Activated CD4-positive, alpha-beta memory T cell treated with anti-CD3 and anti-CD28 coated beads, Interleukin-2, amount 10 ng/mL, durations not matched to agents 7 days and 5 days (primary cell): ENCODE data around the gene CNTROB. TPM values are rescaled to one million over a fixed set of nuclear protein-coding genes. Genes with fewer than 3 reads are reported as not detected.

Source experiments
- CTCF ChIA-PET: fragments of 350-600 bp; sonication (Branson Sonifier 250); formaldehyde crosslinking; loops from one replicate; lab custom pipeline; 2021; ENCODE audit warnings: antibody characterized with exemption, inconsistent platforms; lab: Charles Lee
- POLR2A ChIA-PET: fragments of 350-600 bp; sonication (Branson Sonifier 250); formaldehyde crosslinking; loops from one replicate; lab custom pipeline; 2021; ENCODE audit warnings: antibody characterized with exemption; lab: Charles Lee
- DNase-seq: peaks from one replicate; pipeline ENCODE4 v3.0.0-alpha.2; 2020
- H3K27ac Mint-ChIP-seq: one replicate; pipeline ENCODE4 v1.8.0; 2021; ENCODE audit warnings: mild to moderate bottlenecking, mixed read lengths
- H3K27me3 Mint-ChIP-seq: one replicate; pipeline ENCODE4 v1.8.0; 2021; ENCODE audit warnings: mixed read lengths
- H3K36me3 Mint-ChIP-seq: one replicate; pipeline ENCODE4 v1.8.0; 2021; ENCODE audit warnings: low read depth, mixed read lengths
- H3K4me1 Mint-ChIP-seq: one replicate; pipeline ENCODE4 v1.8.0; 2021; ENCODE audit warnings: mixed read lengths
- H3K4me3 Mint-ChIP-seq: one replicate; pipeline ENCODE4 v1.8.0; 2021; ENCODE audit warnings: mild to moderate bottlenecking, mixed read lengths
- H3K9me3 Mint-ChIP-seq: one replicate; pipeline ENCODE4 v1.8.0; 2021; ENCODE audit warnings: mixed read lengths
- total RNA-seq, 2 experiments: library from RNA; stranded (reverse); gene quantifications; one replicate each; pipeline ENCODE4 v1.2.3, GENCODE V29; 2021

The CNTROB gene
- total RNA-seq: 10 to 100 TPM; 58.8 to 64.6 TPM

GRCh38 chr17:7931709-7932482 lies at the start of gene CNTROB, which contains the start of gene TRAPPC1:
TSS of gene CNTROB (plus strand) at chr17:7932206. CDS start at chr17:7933080, 874 bp downstream.
TSS of gene TRAPPC1 (minus strand) at chr17:7931946. CDS start at chr17:7931829, 117 bp downstream.
- H3K36me3 Mint-ChIP-seq: peaks cover 46% of the 10 kb centered on the region

GRCh38 chr17:7882629-7883028 lies 49.4 kb upstream of the CNTROB start:
- Mint-ChIP-seq H3K4me1 (peaks cover 3% of the 10 kb centered on the region), H3K27ac (no peak overlapping the region), H3K36me3 (no peaks in the 10 kb centered on the region), H3K27me3 (no peaks in the 10 kb centered on the region), H3K9me3 (no peaks in the 10 kb centered on the region), H3K4me3 (no peak overlapping the region)
- DNase-seq: no peak
- POLR2A ChIA-PET: interaction anchor here (1.0 to 1.6 kb wide), 4 partner anchors 12 to 291 kb away, joined by 3 to 4 read pairs (median 3); partner anchors contain the start of gene NAA38
- CTCF ChIA-PET: interaction anchor here (0.6 to 1.2 kb wide), 3 partner anchors 20 to 275 kb away, joined by 3 to 5 read pairs (median 4); no protein-coding TSS in a partner anchor

More at GRCh38 chr17:7931709-7932482, at the start of gene CNTROB, which contains the start of gene TRAPPC1:
- Mint-ChIP-seq H3K4me3 (peak within 1 kb of the TSS; percentile 93), H3K9me3 (no peaks in the 10 kb centered on the region), H3K27me3 (no peaks in the 10 kb centered on the region), H3K4me1 (peaks cover 56% of the 10 kb centered on the region), H3K27ac (peak within 1 kb of the TSS; percentile 87)
- ChIA-PET POLR2A (interaction anchor here (0.5 to 6.9 kb wide), 27 partner anchors 8 to 413 kb away, joined by 3 to 144 read pairs (median 5); partner anchors contain the start of genes CYB5D1, GUCY2D, NAA38 and RNF227), CTCF (interaction anchor here (0.6 to 3.8 kb wide), 22 partner anchors 9 to 245 kb away, joined by 3 to 54 read pairs (median 4); partner anchors contain the start of genes KDM6B, NAA38 and TP53)
- DNase-seq: peak; percentile 100

- no peaks in the 10 kb centered on the region for H3K9me3 Mint-ChIP-seq
- peak; percentile 24 for DNase-seq
- POLR2A ChIA-PET: interaction anchor here (1.1 to 1.6 kb wide), 5 partner anchors 13 to 289 kb away, joined by 3 to 4 read pairs (median 4); partner anchors contain the start of gene NAA38
- H3K36me3 Mint-ChIP-seq: no peaks in the 10 kb centered on the region
- peak overlapping the region; percentile 67 for H3K27ac Mint-ChIP-seq
- H3K27me3 Mint-ChIP-seq: no peaks in the 10 kb centered on the region
- CTCF ChIA-PET: no interaction called here
- peak overlapping the region; percentile 72 for H3K4me3 Mint-ChIP-seq
- H3K4me1 Mint-ChIP-seq: peaks cover 3% of the 10 kb centered on the region
These were observed 48.1 kb upstream of the CNTROB start for GRCh38 chr17:7883781-7884386.

- peaks cover 3% of the 10 kb centered on the region for H3K4me1 Mint-ChIP-seq
- CTCF ChIA-PET: no interaction called here
- H3K36me3 Mint-ChIP-seq: peaks cover 6% of the 10 kb centered on the region
- peak overlapping the region; percentile 69 for H3K27ac Mint-ChIP-seq
- H3K4me3 Mint-ChIP-seq: peak overlapping the region; percentile 72
- H3K9me3 Mint-ChIP-seq: no peaks in the 10 kb centered on the region
- H3K27me3 Mint-ChIP-seq: no peaks in the 10 kb centered on the region
- POLR2A ChIA-PET: interaction anchor here (0.6 to 1.9 kb wide), 4 partner anchors 16 to 324 kb away, joined by 3 to 12 read pairs (median 6); partner anchors contain the start of genes CYB5D1 and NAA38
- peak; percentile 36 for DNase-seq
These were observed 47.2 kb upstream of the CNTROB start for GRCh38 chr17:7884581-7885366.

GRCh38 chr17:7885367-7886226 lies 46.4 kb upstream of the CNTROB start:
- peak; percentile 53 for DNase-seq
- Mint-ChIP-seq H3K4me3 (no peak overlapping the region), H3K27ac (peak overlapping the region; percentile 55), H3K36me3 (peaks cover 12% of the 10 kb centered on the region), H3K27me3 (no peaks in the 10 kb centered on the region), H3K9me3 (no peaks in the 10 kb centered on the region), H3K4me1 (peaks cover 3% of the 10 kb centered on the region)
- ChIA-PET CTCF (interaction anchor here (1.5 kb wide), 1 partner anchor 28 kb away, joined by 8 read pairs; the partner anchor contains the start of gene NAA38), POLR2A (interaction anchor here (0.6 to 1.9 kb wide), 13 partner anchors 8 to 362 kb away, joined by 3 to 12 read pairs (median 4); partner anchors contain the start of genes CNTROB, CTC1, CYB5D1 and NAA38)

- Mint-ChIP-seq H3K27me3 (no peaks in the 10 kb centered on the region), H3K9me3 (no peaks in the 10 kb centered on the region)
- POLR2A ChIA-PET: interaction anchor here (0.8 to 1.9 kb wide), 12 partner anchors 9 to 362 kb away, joined by 3 to 12 read pairs (median 4); partner anchors contain the start of genes CNTROB, CTC1, CYB5D1 and NAA38
These were observed 45.6 kb upstream of the CNTROB start for GRCh38 chr17:7886227-7887037.

GRCh38 chr17:7887038-7887481 lies 44.9 kb upstream of the CNTROB start:
- H3K9me3 Mint-ChIP-seq: no peaks in the 10 kb centered on the region
- no peaks in the 10 kb centered on the region for H3K27me3 Mint-ChIP-seq
- H3K27ac Mint-ChIP-seq: no peak overlapping the region
- ChIA-PET POLR2A (interaction anchor here (1.4 to 1.7 kb wide), 2 partner anchors 44 kb away, joined by 5 to 10 read pairs; partner anchors contain the start of genes CNTROB and TRAPPC1), CTCF (no interaction called here)
- H3K4me1 Mint-ChIP-seq: peaks cover 3% of the 10 kb centered on the region
- DNase-seq: no peak
- no peak overlapping the region for H3K4me3 Mint-ChIP-seq
- peaks cover 25% of the 10 kb centered on the region for H3K36me3 Mint-ChIP-seq

More at GRCh38 chr17:7886227-7887037, 45.6 kb upstream of the CNTROB start:
- Mint-ChIP-seq H3K27ac (no peak overlapping the region), H3K4me3 (no peak overlapping the region), H3K4me1 (peaks cover 3% of the 10 kb centered on the region), H3K36me3 (peaks cover 20% of the 10 kb centered on the region)
- peak; percentile 58 for DNase-seq
- CTCF ChIA-PET: interaction anchor here (1.5 kb wide), 1 partner anchor 29 kb away, joined by 8 read pairs; the partner anchor contains the start of gene NAA38

- POLR2A ChIA-PET: interaction anchor here (1.0 to 1.5 kb wide), 2 partner anchors 31 to 44 kb away, joined by 3 read pairs; partner anchors contain the start of gene NAA38
- H3K4me1 Mint-ChIP-seq: peaks cover 3% of the 10 kb centered on the region
- H3K27me3 Mint-ChIP-seq: no peaks in the 10 kb centered on the region
- peak; percentile 91 for DNase-seq
- H3K9me3 Mint-ChIP-seq: no peaks in the 10 kb centered on the region
- peaks cover 27% of the 10 kb centered on the region for H3K36me3 Mint-ChIP-seq
- CTCF ChIA-PET: no interaction called here
- no peak overlapping the region for H3K27ac Mint-ChIP-seq
- H3K4me3 Mint-ChIP-seq: no peak overlapping the region
These were observed 44.4 kb upstream of the CNTROB start for GRCh38 chr17:7887482-7888183.

GRCh38 chr17:7888184-7888920 lies 43.7 kb upstream of the CNTROB start, which contains the start of gene CHD3:
TSS of gene CHD3 (plus strand) at chr17:7888789. CDS start at chr17:7889001, 212 bp downstream.
- H3K27ac Mint-ChIP-seq: no peak within 1 kb of the TSS
- POLR2A ChIA-PET: interaction anchor here (0.6 to 1.5 kb wide), 4 partner anchors 10 to 45 kb away, joined by 3 read pairs; partner anchors contain the start of genes NAA38 and RNF227
- H3K9me3 Mint-ChIP-seq: no peaks in the 10 kb centered on the region

More at GRCh38 chr17:7888184-7888920, 43.7 kb upstream of the CNTROB start, which contains the start of gene CHD3:
- DNase-seq: peak; percentile 52
- no peaks in the 10 kb centered on the region for H3K27me3 Mint-ChIP-seq
- CTCF ChIA-PET: no interaction called here
- peaks cover 30% of the 10 kb centered on the region for H3K36me3 Mint-ChIP-seq
- H3K4me3 Mint-ChIP-seq: no peak within 1 kb of the TSS
- peaks cover 3% of the 10 kb centered on the region for H3K4me1 Mint-ChIP-seq
